Activated T-cell treated with anti-CD3 and anti-CD28 coated beads, Interleukin-2, amount 50 U/mL, for 1 hour (primary cell): ENCODE data around the gene ADD3.
"Not testable (repeated sequence)": the region's sequence is repeated elsewhere in the genome, so short reads cannot be mapped to it uniquely, and the experiment has no call there.

Experiments
- DNase-seq: peaks from one replicate; pipeline ENCODE4 v3.0.0-alpha.2; 2020

ADD3 gene

GRCh38 chr10:109977382-109977806 is 30.4 kb upstream of the ADD3 start:
- no peak for DNase-seq

GRCh38 chr10:109978481-109978880 is 29.3 kb upstream of the ADD3 start:
- peak; percentile 61 for DNase-seq

GRCh38 chr10:109979215-109979614 is 28.6 kb upstream of the ADD3 start:
- no peak for DNase-seq

GRCh38 chr10:109981650-109982049 is 26.1 kb upstream of the ADD3 start:
- no peak for DNase-seq

GRCh38 chr10:109982123-109982522 is 25.7 kb upstream of the ADD3 start:
- no peak for DNase-seq

GRCh38 chr10:109982812-109983211 is 25.0 kb upstream of the ADD3 start:
- DNase-seq: no peak

- DNase-seq: no peak
These were observed 23.8 kb upstream of the ADD3 start for GRCh38 chr10:109984013-109984412.

GRCh38 chr10:109985768-109986167 is 22.0 kb upstream of the ADD3 start:
- not testable (repeated sequence) for DNase-seq

GRCh38 chr10:109987452-109988211 is 20.2 kb upstream of the ADD3 start:
- DNase-seq: no peak

- DNase-seq: no peak
These were observed 19.6 kb upstream of the ADD3 start for GRCh38 chr10:109988212-109988596.

- no peak for DNase-seq
These were observed 16.4 kb upstream of the ADD3 start for GRCh38 chr10:109991266-109991855.

GRCh38 chr10:109992485-109992884 is 15.3 kb upstream of the ADD3 start:
- no peak for DNase-seq

- DNase-seq: no peak
These were observed 14.0 kb upstream of the ADD3 start for GRCh38 chr10:109993551-109994330.

- no peak for DNase-seq
These were observed 12.8 kb upstream of the ADD3 start for GRCh38 chr10:109994711-109995577.

GRCh38 chr10:109995595-109995994 is 12.2 kb upstream of the ADD3 start:
- DNase-seq: no peak

- no peak for DNase-seq
These were observed 11.6 kb upstream of the ADD3 start for GRCh38 chr10:109996225-109996624.

GRCh38 chr10:109996766-109997171 is 11.0 kb upstream of the ADD3 start:
- DNase-seq: no peak

GRCh38 chr10:109997233-109997632 is 10.6 kb upstream of the ADD3 start:
- no peak for DNase-seq

- DNase-seq: no peak
These were observed 9.3 kb upstream of the ADD3 start for GRCh38 chr10:109998513-109998912.

GRCh38 chr10:110002801-110003523 is 4.8 kb upstream of the ADD3 start:
- no peak for DNase-seq

GRCh38 chr10:110003524-110003885 is 4.3 kb upstream of the ADD3 start:
- DNase-seq: no peak

- peak; percentile 31 for DNase-seq
These were observed 2.1 kb upstream of the ADD3 start for GRCh38 chr10:110005719-110006118.
